Activated CD4-positive, CD25-positive, alpha-beta regulatory T cell treated with anti-CD3 and anti-CD28 coated beads, Interleukin-2, amount 50 U/mL, for 72 hours (primary cell): ENCODE data around the gene AGPAT2.
A peak's percentile ranks its signal among the peaks of the same experiment; 100 is the strongest.

Source experiments
- DNase-seq: peaks from one replicate; pipeline ENCODE4 v3.0.0; 2021

AGPAT2 gene

GRCh38 chr9:136659861-136660784 lies 27.1 kb downstream of the AGPAT2 start:
- DNase-seq: no peak

- DNase-seq: no peak
These were observed 28.3 kb downstream of the AGPAT2 start for GRCh38 chr9:136658849-136659535.

- DNase-seq: no peak
These were observed 29.0 kb downstream of the AGPAT2 start for GRCh38 chr9:136657974-136658848.

GRCh38 chr9:136656795-136657611 lies 30.3 kb downstream of the AGPAT2 start:
- no peak for DNase-seq

- no peak for DNase-seq
These were observed 31.0 kb downstream of the AGPAT2 start for GRCh38 chr9:136656183-136656738.

- DNase-seq: no peak
These were observed 31.6 kb downstream of the AGPAT2 start for GRCh38 chr9:136655536-136656182.

- no peak for DNase-seq
These were observed 32.3 kb downstream of the AGPAT2 start for GRCh38 chr9:136654820-136655535.

GRCh38 chr9:136653323-136654079 lies 33.8 kb downstream of the AGPAT2 start:
- DNase-seq: no peak

- no peak for DNase-seq
These were observed 35.4 kb downstream of the AGPAT2 start for GRCh38 chr9:136651860-136652259.

GRCh38 chr9:136650648-136651047 lies 36.6 kb downstream of the AGPAT2 start:
- DNase-seq: no peak

- DNase-seq: no peak
These were observed 37.2 kb downstream of the AGPAT2 start for GRCh38 chr9:136650021-136650420.

GRCh38 chr9:136648751-136649150 lies 38.5 kb downstream of the AGPAT2 start:
- no peak for DNase-seq

GRCh38 chr9:136646827-136647711 lies 40.2 kb downstream of the AGPAT2 start:
- no peak for DNase-seq

GRCh38 chr9:136645903-136646754 lies 41.1 kb downstream of the AGPAT2 start:
- DNase-seq: no peak

- DNase-seq: no peak
These were observed 41.8 kb downstream of the AGPAT2 start for GRCh38 chr9:136645352-136645902.

GRCh38 chr9:136644593-136645351 lies 42.5 kb downstream of the AGPAT2 start:
- DNase-seq: peak; percentile 71

- DNase-seq: no peak
These were observed 43.0 kb downstream of the AGPAT2 start for GRCh38 chr9:136644343-136644592.
